Glomerular visceral epithelial cell (primary cell): ENCODE measurements around the gene CACNA1D.

ENCODE experiments used
- DNase-seq: peaks from one replicate; pipeline ENCODE4 v3.0.0-alpha.2; 2016; ENCODE audit errors: extremely low spot score

CACNA1D gene

GRCh38 chr3:53843195-53844177 lies 349.1 kb downstream of the CACNA1D start:
- DNase-seq, result no peak

DNA sequence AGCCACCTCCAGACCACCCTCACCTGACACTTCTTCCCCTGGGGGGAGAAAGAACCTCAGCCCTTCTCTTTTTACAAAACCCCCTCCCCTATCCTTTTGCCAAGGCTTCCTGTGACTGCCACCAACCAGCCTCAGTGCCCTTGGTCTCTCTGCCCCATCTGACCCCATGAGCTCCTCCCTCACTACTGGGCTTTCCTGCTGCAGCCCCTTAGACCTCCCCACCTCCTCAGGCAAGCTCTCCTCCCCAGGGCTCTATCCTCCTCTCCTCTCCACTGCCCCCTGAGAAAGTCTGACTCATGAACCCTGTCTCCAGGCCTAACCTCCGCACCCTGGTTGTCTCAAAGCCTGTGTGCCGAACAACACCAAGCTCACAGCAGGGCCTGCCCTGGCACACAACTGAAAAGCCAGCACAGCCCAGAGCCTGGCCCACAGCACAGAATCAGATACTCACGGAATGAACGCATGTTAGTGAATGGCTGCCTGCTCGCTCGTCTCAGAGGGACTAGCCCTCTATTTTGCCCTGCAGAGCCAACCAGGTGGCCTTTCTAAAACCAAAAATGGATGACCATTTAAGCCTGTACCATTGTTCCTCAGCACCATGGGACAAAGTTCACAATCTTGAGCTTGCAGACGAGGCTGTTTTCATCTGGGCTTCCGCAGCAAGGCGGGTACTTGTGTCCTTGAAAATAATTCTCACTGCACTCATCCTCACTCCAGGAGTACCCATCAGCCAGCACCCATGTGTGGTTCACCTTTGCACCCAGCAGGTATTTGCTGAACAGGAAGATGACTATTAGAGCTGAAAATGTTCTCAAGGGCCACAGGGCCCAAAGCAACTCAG lies 350.1 kb downstream of the CACNA1D start:
- DNase-seq, result no peak

GRCh38 chr3:53845103-53845880 lies 350.9 kb downstream of the CACNA1D start:
- peak; percentile 27 for DNase-seq

DNA sequence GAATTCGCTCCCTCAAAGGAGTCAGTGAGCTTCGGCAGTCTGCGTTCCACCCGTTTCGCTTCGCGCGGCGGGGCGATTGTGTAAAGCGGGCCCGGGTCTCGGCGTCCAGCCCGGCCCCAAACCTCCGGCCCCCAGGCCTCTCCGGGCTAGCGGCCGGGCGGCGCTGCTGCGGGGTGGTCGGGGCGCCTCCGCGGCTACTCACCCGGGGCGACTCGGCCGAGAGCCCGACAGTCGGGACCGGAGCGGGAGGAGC lies 351.4 kb downstream of the CACNA1D start:
- no peak for DNase-seq

GRCh38 chr3:53846134-53846850 lies 351.9 kb downstream of the CACNA1D start, which contains the start of the genes CHDH and IL17RB:
Gene CHDH, minus strand, starts transcription at chr3:53846419. Its CDS starts 22,411 bp downstream, at chr3:53824008.
Gene IL17RB, plus strand, starts transcription at chr3:53846568. Its CDS starts 21 bp downstream, at chr3:53846589.
- peak; percentile 42 for DNase-seq

GRCh38 chr3:53846851-53847155 lies 352.4 kb downstream of the CACNA1D start:
- DNase-seq, result no peak

GRCh38 chr3:53849916-53850315 lies 355.5 kb downstream of the CACNA1D start:
- DNase-seq, result no peak

DNA sequence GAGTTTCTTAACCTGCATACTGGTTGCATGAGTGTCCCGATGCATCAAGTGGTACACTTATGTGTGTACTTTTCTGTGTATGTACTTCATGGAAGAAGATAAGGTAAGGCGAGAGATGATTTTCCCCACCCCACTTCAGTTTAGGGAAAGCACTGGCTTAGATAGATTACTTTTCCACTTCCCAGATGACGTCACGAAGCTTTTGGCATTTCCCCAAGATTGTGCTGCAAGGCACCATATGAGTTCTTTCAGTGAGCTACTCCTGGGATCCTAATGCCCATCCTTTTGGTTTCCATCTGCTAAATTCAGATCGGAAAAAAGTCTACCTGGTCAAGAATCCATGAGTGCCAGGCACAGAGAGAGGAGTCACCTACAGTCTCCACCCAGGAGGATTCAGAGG lies 356.5 kb downstream of the CACNA1D start:
- DNase-seq, result no peak

DNA sequence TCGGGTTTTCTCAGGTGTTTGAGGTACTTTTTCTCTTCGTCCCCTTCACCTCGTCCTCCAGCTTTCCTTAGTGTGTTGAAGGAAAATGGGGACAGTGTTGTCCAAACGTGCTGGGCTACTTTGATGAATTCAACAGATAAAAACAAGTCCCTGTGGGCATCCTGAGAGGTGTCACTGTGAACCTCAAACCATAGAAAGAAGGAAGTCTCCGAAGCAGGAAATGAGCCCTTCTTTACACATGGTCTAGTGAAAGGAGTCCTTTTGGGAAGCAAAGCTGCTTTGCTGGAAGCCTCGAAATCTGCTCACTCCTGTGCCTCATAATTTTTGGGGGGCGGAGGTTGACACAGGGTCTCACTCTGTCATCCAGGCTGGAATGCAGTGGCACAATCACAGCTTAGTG lies 362.6 kb downstream of the CACNA1D start:
- DNase-seq, result no peak

DNA sequence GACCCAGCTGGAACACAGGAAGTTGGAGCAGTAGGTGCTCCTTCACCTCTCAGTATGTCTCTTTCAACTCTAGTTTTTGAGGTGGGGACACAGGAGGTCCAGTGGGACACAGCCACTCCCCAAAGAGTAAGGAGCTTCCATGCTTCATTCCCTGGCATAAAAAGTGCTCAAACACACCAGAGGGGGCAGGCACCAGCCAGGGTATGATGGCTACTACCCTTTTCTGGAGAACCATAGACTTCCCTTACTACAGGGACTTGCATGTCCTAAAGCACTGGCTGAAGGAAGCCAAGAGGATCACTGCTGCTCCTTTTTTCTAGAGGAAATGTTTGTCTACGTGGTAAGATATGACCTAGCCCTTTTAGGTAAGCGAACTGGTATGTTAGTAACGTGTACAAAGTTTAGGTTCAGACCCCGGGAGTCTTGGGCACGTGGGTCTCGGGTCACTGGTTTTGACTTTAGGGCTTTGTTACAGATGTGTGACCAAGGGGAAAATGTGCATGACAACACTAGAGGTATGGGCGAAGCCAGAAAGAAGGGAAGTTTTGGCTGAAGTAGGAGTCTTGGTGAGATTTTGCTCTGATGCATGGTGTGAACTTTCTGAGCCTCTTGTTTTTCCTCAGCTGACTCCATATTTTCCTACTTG lies 363.8 kb downstream of the CACNA1D start:
- DNase-seq, result no peak

DNA sequence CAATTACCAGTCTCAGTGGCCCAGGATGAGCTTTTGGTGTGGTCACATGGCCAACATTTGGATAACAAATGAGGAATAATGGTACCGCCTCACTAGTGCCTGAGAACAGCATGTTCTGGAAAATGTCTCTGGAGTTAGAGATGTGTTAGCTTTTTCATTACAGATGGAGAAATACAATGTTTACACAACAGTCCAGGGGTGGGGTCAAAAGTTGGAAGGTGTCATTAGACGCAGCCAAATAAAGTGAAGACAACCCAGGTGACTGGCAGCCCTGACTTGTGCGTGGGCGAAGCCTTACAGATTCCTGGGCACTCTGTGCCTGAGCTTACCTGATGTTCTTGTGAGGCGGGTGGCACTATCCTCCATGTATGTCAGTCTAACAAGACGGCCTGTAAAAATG lies 364.8 kb downstream of the CACNA1D start:
- no peak for DNase-seq

DNA sequence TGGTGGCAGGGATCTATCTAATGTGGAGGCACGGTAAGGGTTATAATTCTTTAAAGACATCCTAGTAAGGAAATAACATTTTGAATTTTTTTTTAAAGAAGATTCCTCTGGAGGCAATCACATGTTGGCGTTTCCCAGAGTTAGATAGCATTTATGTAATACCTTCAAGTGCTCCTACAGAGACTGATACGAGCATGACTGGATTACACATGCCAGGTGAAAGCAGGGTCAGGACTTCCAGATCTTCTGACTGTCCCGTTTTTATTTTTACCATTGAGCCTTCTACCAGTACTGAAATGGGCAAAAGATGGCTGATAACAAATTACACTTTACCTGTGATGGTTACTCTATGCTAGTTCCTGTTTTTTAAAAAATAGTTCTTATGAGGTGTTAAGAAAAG lies 365.8 kb downstream of the CACNA1D start:
- DNase-seq, result no peak

GRCh38 chr3:53862241-53862640 lies 367.8 kb downstream of the CACNA1D start:
- DNase-seq, result no peak

DNA sequence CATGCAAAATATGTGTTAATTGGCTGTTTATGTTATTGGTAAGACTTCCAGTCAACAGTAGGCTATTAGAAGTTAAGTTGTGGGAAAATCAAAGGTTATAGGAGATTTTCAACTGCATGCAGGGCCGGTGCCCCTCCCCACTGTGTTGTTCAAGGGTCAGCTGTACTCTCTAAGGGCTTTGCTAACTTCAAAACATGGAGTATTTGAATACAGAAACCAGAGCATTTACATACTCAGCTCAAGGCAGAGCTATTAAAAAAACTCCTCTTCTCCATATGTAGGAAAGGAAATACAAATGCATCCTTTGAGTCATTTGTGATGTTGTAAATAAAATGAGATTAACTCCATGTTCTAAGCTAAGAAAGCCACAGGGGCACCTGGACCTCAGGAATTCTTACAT lies 368.7 kb downstream of the CACNA1D start:
- no peak for DNase-seq
